Right lobe of liver (tissue), 4 donors: ENCODE results near the gene MAPKAP1.

ENCODE experiments used
- CTCF ChIP-seq, 4 donors: fragments of 200-600 bp in 3 of 4; fragments of 450-650 bp in 1 of 4; IDR thresholded peaks; one replicate each; pipeline versions ENCODE4 v1.5.1 to v1.8.0; 2016 to 2022; ENCODE audit warnings: antibody characterized with exemption in 4 of 4, mild to moderate bottlenecking in 2 of 4
- POLR2A ChIP-seq: fragments of 450-650 bp; IDR thresholded peaks from one replicate; pipeline ENCODE4 v1.6.1; 2017; ENCODE audit warnings: antibody characterized with exemption, mild to moderate bottlenecking
- donor health status: DM: no; HTN: no; CAD: no.
- donor health status: DM: no; HTN: no; CAD: no.
- donor health status: DM: no; HTN: yes; CAD: no.

- TF ChIP-seq CTCF (IDR thresholded peaks at IDR 0.05) (no peak), POLR2A (no peak)
These were observed 120.9 kb downstream of the MAPKAP1 start for GRCh38 chr9:125586172-125586511.
